Stimulated activated CD4-positive, alpha-beta T cell treated with anti-CD3 and anti-CD28 coated beads, Interleukin-1b, Interleukin-23, amount 100 ng/mL, for 24 hours (primary cell): Measurements from ENCODE around the gene IL15.

Source experiments
- DNase-seq, 4 experiments: peaks; one replicate each; pipeline ENCODE4 v3.0.0-alpha.2; 2020; ENCODE audit warnings: low read depth in 4 of 4, low spot score in 1 of 4

IL15 gene

GRCh38 chr4:141763374-141763773, 127.0 kb downstream of the IL15 start:
- DNase-seq = no peak

- DNase-seq = no peak
Observed at GRCh38 chr4:141768954-141769353, 132.6 kb downstream of the IL15 start.

GRCh38 chr4:141771889-141772830, 135.8 kb downstream of the IL15 start:
- DNase-seq = no peak

- DNase-seq = no peak
Observed at GRCh38 chr4:141772838-141773237, 136.5 kb downstream of the IL15 start.

DNA sequence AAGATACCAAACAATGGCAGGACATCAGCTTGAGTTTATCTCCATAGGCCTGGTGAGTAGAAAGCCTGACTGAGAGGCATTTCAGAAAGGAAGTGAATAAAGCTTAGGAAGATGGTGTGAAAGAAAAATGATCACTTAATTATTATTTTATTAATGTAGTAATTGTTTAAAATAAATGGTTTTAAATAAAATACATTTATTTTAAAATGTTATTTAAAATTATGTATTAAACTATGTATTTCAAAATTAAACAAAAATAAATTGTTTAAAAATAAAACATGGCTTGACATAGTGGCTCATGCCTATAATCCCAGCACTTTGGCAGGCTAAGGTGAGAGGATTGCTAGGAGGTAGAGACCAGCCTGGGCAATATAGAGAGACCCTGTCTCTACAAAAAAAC, 145.8 kb downstream of the IL15 start:
- no peak for DNase-seq
